ENCODE measurements around the gene KCNJ6. TPM values are rescaled to one million over a fixed set of nuclear protein-coding genes. Genes with fewer than 3 reads are reported as not detected.
"Not testable (repeated sequence)": the region's sequence is repeated elsewhere in the genome, so short reads cannot be mapped to it uniquely, and the experiment has no call there.

The KCNJ6 gene
- total RNA-seq, 1 donor from 2014 or later, result 4.4 TPM

- Mint-ChIP-seq H3K27ac (ENCODE audit: unreplicated experiment) (no peak overlapping the region), H3K4me3 (ENCODE audit: unreplicated experiment) (no peak overlapping the region), H3K27me3 (ENCODE audit: low read depth) (no peaks in the 10 kb centered on the region), H3K4me1 (ENCODE audit: low read depth) (peaks cover under 1% of the 10 kb centered on the region), H3K36me3 (ENCODE audit: low read depth) (no peaks in the 10 kb centered on the region), H3K9me3 (ENCODE audit: low read depth) (peaks cover 4% of the 10 kb centered on the region)
- DNase-seq (ENCODE audit: low spot score), result no peak
- TF ChIP-seq CTCF (IDR thresholded peaks at IDR 0.05), result no peak
Observed at GRCh38 chr21:37665230-37666024, 250.8 kb downstream of the KCNJ6 start.

- not testable (repeated sequence) for DNase-seq (ENCODE audit: low spot score); H3K27me3 Mint-ChIP-seq (ENCODE audit: low read depth); H3K36me3 Mint-ChIP-seq (ENCODE audit: low read depth); H3K27ac Mint-ChIP-seq (ENCODE audit: unreplicated experiment); H3K4me3 Mint-ChIP-seq (ENCODE audit: unreplicated experiment); H3K9me3 Mint-ChIP-seq (ENCODE audit: low read depth)
- peaks cover 24% of the 10 kb centered on the region for H3K4me1 Mint-ChIP-seq (ENCODE audit: low read depth)
Observed at GRCh38 chr21:37662227-37662626, 254.0 kb downstream of the KCNJ6 start.

- no peak for TF ChIP-seq CTCF (IDR thresholded peaks at IDR 0.05)
- no peaks in the 10 kb centered on the region for H3K36me3 Mint-ChIP-seq (ENCODE audit: low read depth)
- H3K9me3 Mint-ChIP-seq (ENCODE audit: low read depth), result peaks cover 4% of the 10 kb centered on the region
- H3K27ac Mint-ChIP-seq (ENCODE audit: unreplicated experiment), result no peak overlapping the region
- H3K27me3 Mint-ChIP-seq (ENCODE audit: low read depth), result no peaks in the 10 kb centered on the region
- H3K4me1 Mint-ChIP-seq (ENCODE audit: low read depth), result peaks cover 24% of the 10 kb centered on the region
- no peak overlapping the region for H3K4me3 Mint-ChIP-seq (ENCODE audit: unreplicated experiment)
- no peak for DNase-seq (ENCODE audit: low spot score)
Observed at GRCh38 chr21:37660709-37661108, 255.5 kb downstream of the KCNJ6 start.

- DNase-seq (ENCODE audit: low spot score), result no peak
- Mint-ChIP-seq H3K4me3 (ENCODE audit: unreplicated experiment) (no peak overlapping the region), H3K36me3 (ENCODE audit: low read depth) (no peaks in the 10 kb centered on the region), H3K27ac (ENCODE audit: unreplicated experiment) (no peak overlapping the region), H3K27me3 (ENCODE audit: low read depth) (no peaks in the 10 kb centered on the region), H3K9me3 (ENCODE audit: low read depth) (peaks cover 4% of the 10 kb centered on the region), H3K4me1 (ENCODE audit: low read depth) (peaks cover 24% of the 10 kb centered on the region)
- TF ChIP-seq CTCF (IDR thresholded peaks at IDR 0.05), result no peak
Observed at GRCh38 chr21:37659874-37660273, 256.4 kb downstream of the KCNJ6 start.

- no peaks in the 10 kb centered on the region for H3K27me3 Mint-ChIP-seq (ENCODE audit: low read depth)
- DNase-seq (ENCODE audit: low spot score), result no peak
- peaks cover 24% of the 10 kb centered on the region for H3K4me1 Mint-ChIP-seq (ENCODE audit: low read depth)
- peaks cover 4% of the 10 kb centered on the region for H3K9me3 Mint-ChIP-seq (ENCODE audit: low read depth)
- no peaks in the 10 kb centered on the region for H3K36me3 Mint-ChIP-seq (ENCODE audit: low read depth)
- peak; percentile 77 for TF ChIP-seq CTCF (IDR thresholded peaks at IDR 0.05)
- peak overlapping the region; percentile 97 for H3K27ac Mint-ChIP-seq (ENCODE audit: unreplicated experiment)
- H3K4me3 Mint-ChIP-seq (ENCODE audit: unreplicated experiment), result peak overlapping the region; percentile 11
Observed at GRCh38 chr21:37658817-37659458, 257.3 kb downstream of the KCNJ6 start.

All from chondrocyte (in vitro differentiated cells).